ENCODE data around the gene CXXC4.

The CXXC4 gene

DNA sequence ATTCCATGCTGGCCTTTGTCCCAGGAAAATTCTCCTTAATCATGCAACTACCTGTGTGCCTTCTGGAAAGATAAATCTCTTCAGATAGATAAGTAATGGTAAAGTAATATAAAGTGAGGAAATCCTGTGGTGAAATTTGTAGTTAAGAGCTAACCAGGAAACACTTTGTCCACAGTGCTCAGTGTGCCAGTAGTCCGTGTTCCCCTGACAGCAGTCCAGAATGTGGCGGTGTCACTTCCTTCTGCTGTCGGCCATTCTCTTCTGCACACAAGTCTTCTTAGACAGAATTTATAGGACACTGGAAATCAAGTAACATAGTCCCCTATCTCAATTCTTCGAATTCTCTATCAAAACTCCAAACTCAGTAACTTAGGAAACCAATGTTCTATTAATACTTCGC lies 5.7 kb upstream of the CXXC4 start:
- DNase-seq (ENCODE audit: low read depth) = no peak
- TF ChIP-seq CTCF (conservative IDR thresholded peaks at IDR 0.05; ENCODE audit: low read depth, low read length) = no peak
- H3K4me3 ChIP-seq (ENCODE audit: low read length) = no peak overlapping the region

- DNase-seq (ENCODE audit: low read depth) = no peak
- H3K4me3 ChIP-seq (ENCODE audit: low read length) = peak overlapping the region; percentile 79
- TF ChIP-seq CTCF (conservative IDR thresholded peaks at IDR 0.05; ENCODE audit: low read depth, low read length) = no peak
Observed at GRCh38 chr4:104494185-104494584, 509 bp downstream of the CXXC4 start.

- no peak for DNase-seq (ENCODE audit: low read depth)
- no peak for TF ChIP-seq CTCF (conservative IDR thresholded peaks at IDR 0.05; ENCODE audit: low read depth, low read length)
- H3K4me3 ChIP-seq (ENCODE audit: low read length) = peak overlapping the region; percentile 79
Observed at GRCh38 chr4:104493081-104493831, 1.4 kb downstream of the CXXC4 start.

DNA sequence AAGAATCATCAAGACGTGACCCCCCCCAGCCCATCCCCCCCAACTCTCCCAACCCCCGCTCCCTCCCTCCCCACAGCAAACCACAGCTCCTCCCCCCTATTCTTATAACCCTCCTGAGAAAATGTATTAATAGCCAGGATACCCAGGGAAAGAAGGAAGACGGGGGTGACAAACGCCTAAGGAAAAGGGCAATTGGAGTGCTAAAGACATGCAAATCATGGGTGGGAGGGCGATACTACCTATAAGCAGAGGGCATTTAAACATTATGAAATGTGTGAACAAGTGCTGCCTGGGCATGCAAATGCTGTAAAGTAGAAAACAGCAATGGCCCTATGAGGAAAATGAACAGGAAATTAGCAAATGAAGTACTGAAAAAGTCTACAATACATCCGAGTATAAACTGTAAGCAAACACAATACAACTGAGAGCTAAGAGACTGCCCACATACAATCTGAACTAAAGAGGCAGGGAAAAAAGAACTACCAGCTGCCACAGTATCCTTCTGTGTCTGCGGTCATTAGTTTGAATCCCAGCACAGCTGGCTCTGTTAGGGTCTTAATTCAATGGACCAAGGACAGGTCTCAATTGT lies 2.4 kb downstream of the CXXC4 start:
- no peak for DNase-seq (ENCODE audit: low read depth)
- no peak for TF ChIP-seq CTCF (conservative IDR thresholded peaks at IDR 0.05; ENCODE audit: low read depth, low read length)
- peak overlapping the region; percentile 79 for H3K4me3 ChIP-seq (ENCODE audit: low read length)

DNA sequence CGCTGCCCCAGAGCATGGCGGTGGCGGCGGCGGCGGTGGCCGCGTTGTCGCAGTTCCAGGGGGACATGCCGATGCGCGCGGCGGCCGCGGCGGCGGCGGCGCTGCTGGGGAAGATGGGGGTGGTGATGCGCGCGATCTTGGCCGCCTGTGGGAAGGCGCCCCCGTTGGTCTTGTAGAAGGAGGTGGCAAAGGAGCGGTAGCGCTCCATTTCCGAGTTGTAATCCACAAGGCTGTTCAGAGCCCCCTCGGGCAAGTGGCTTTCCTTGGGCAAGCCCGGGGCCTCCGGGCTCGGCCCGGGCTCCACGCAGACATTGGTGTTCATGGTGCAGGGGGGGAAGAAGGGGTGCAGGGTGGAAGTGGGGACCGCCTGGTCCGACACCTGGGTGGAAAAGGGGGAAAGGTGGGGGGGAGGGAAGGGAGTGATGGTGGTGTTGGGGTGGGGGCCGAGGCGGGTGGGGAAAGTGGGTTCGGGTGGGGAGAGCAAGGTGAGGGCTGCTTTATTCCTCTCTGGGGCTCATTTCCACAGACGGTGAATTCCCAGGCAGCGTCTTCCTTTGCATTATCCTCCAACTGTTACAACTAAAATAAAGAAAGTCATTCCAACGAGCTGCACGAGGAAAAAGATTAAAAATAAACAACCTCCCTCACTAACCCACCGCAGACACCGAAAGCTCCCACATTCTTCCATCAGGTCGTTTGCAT lies 3.1 kb downstream of the CXXC4 start:
- no peak for DNase-seq (ENCODE audit: low read depth)
- peak overlapping the region; percentile 79 for H3K4me3 ChIP-seq (ENCODE audit: low read length)
- no peak for TF ChIP-seq CTCF (conservative IDR thresholded peaks at IDR 0.05; ENCODE audit: low read depth, low read length)

DNA sequence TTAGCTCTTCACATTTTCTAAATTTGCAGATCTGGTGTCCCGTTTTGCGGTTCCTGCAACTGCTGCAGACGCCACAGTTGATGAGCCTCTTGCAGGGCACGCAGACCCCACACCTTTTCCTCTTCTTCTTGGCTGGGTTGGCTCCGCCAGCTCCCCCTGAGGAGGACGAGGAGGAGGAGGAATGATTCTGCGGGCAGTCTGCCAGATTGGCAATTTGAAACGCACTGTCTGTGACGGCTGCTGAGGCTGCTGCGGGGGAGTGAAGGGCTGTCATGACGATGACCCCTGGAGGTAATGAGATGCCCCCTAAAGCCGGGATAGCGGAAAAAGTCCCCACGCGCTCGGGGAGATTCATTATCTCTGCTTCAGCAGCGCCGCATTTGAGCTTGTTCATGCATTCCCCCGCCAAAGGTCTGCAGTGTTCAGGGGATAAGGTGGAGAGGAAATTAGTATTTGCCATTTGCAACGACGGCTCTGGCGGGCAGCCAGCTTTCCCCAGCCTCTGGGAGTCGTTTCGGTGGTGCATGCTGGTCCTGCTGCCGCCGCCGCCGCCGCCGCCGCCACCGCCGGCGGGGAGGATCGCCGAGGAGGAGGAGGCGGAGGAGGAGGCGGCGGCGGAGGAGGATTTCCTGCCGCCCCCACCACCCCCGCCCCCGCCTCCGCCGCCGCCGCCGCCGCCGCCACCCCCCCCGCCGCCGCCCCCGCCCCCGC lies 3.8 kb downstream of the CXXC4 start:
- no peak for DNase-seq (ENCODE audit: low read depth)
- H3K4me3 ChIP-seq (ENCODE audit: low read length) = peak overlapping the region; percentile 62

More for the DNA sequence above, 3.8 kb downstream of the CXXC4 start:
- TF ChIP-seq CTCF (conservative IDR thresholded peaks at IDR 0.05; ENCODE audit: low read depth, low read length) = no peak

Data from retinal pigment epithelial cell (primary cell).